ENCODE measurements around the gene ACTC1. TPM values are rescaled to one million over a fixed set of nuclear protein-coding genes. Genes with fewer than 3 reads are reported as not detected.

ACTC1 gene
- total and polyA plus RNA-seq, 2 of the 13 experiments (the other 11 are each of a cell fraction or from before 2014, with no cell fraction given): not detected

GRCh38 chr15:34759347-34759746, 36.0 kb downstream of the ACTC1 start:
- FAIRE-seq: no peak
- CTCF ChIA-PET (ENCODE audit: low intra/inter-chr PET ratio, low total read pairs): no interaction called here
- no TSS peak for BruUV-seq (replicated peaks)
- TF ChIP-seq, protein P1, sequence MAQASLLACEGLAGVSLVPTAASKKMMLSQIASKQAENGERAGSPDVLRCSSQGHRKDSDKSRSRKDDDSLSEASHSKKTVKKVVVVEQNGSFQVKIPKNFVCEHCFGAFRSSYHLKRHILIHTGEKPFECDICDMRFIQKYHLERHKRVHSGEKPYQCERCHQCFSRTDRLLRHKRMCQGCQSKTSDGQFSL (CRISPR knock-in tag; IDR thresholded peaks at IDR 0.05): no peak
- TF ChIP-seq SIX1 (CRISPR knock-in tag; IDR thresholded peaks at IDR 0.05; ENCODE audit: borderline replicate concordance) (no peak), ATF7-NPFF (CRISPR knock-in tag; IDR thresholded peaks at IDR 0.05; ENCODE audit: low read depth) (no peak), ZNF333 (CRISPR knock-in tag; IDR thresholded peaks at IDR 0.05; ENCODE audit: borderline replicate concordance) (no peak), RARA (CRISPR knock-in tag; IDR thresholded peaks at IDR 0.05) (no peak), PTBP1 (IDR thresholded peaks at IDR 0.05; ENCODE audit: low read depth, low read length, poor library complexity, severe bottlenecking) (no peak), NFAT5 (CRISPR knock-in tag; IDR thresholded peaks at IDR 0.05) (no peak), ZMAT5 (CRISPR knock-in tag; IDR thresholded peaks at IDR 0.05; ENCODE audit: borderline replicate concordance, low read depth) (no peak), SRSF4 (IDR thresholded peaks at IDR 0.05; ENCODE audit: low read depth, low read length, poor library complexity, severe bottlenecking) (no peak)
- TF ChIP-seq, protein P2, sequence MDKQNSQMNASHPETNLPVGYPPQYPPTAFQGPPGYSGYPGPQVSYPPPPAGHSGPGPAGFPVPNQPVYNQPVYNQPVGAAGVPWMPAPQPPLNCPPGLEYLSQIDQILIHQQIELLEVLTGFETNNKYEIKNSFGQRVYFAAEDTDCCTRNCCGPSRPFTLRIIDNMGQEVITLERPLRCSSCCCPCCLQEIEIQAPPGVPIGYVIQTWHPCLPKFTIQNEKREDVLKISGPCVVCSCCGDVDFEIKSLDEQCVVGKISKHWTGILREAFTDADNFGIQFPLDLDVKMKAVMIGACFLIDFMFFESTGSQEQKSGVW (CRISPR knock-in tag; IDR thresholded peaks at IDR 0.05; ENCODE audit: borderline replicate concordance): no peak
- TF ChIP-seq, protein P3, sequence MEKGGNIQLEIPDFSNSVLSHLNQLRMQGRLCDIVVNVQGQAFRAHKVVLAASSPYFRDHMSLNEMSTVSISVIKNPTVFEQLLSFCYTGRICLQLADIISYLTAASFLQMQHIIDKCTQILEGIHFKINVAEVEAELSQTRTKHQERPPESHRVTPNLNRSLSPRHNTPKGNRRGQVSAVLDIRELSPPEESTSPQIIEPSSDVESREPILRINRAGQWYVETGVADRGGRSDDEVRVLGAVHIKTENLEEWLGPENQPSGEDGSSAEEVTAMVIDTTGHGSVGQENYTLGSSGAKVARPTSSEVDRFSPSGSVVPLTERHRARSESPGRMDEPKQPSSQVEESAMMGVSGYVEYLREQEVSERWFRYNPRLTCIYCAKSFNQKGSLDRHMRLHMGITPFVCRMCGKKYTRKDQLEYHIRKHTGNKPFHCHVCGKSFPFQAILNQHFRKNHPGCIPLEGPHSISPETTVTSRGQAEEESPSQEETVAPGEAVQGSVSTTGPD (CRISPR knock-in tag; IDR thresholded peaks at IDR 0.05): no peak
- TF ChIP-seq, protein P4, sequence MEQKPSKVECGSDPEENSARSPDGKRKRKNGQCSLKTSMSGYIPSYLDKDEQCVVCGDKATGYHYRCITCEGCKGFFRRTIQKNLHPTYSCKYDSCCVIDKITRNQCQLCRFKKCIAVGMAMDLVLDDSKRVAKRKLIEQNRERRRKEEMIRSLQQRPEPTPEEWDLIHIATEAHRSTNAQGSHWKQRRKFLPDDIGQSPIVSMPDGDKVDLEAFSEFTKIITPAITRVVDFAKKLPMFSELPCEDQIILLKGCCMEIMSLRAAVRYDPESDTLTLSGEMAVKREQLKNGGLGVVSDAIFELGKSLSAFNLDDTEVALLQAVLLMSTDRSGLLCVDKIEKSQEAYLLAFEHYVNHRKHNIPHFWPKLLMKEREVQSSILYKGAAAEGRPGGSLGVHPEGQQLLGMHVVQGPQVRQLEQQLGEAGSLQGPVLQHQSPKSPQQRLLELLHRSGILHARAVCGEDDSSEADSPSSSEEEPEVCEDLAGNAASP (CRISPR knock-in tag; IDR thresholded peaks at IDR 0.05; ENCODE audit: borderline replicate concordance): no peak
- TF ChIP-seq, protein P5, sequence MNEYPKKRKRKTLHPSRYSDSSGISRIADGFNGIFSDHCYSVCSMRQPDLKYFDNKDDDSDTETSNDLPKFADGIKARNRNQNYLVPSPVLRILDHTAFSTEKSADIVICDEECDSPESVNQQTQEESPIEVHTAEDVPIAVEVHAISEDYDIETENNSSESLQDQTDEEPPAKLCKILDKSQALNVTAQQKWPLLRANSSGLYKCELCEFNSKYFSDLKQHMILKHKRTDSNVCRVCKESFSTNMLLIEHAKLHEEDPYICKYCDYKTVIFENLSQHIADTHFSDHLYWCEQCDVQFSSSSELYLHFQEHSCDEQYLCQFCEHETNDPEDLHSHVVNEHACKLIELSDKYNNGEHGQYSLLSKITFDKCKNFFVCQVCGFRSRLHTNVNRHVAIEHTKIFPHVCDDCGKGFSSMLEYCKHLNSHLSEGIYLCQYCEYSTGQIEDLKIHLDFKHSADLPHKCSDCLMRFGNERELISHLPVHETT (CRISPR knock-in tag; conservative IDR thresholded peaks at IDR 0.05): no peak

More at GRCh38 chr15:34759347-34759746, 36.0 kb downstream of the ACTC1 start:
- H3K9me3 ChIP-seq (ENCODE audit: low read length): no peaks in the 10 kb centered on the region
- in situ Hi-C loops (cut with HindIII; ENCODE audit: extremely low pct_ligation_motif_present, low pct_unique_long_range_greater_than_20kb): no loop called here
- ATAC-seq (no peak), DNase-seq (ENCODE audit: low spot score) (no peak)
- no peaks in the 10 kb centered on the region for H3K4me1 ChIP-seq (ENCODE audit: insufficient read depth, low read length)
- intact Hi-C loops (cut with micrococcal nuclease; ENCODE audit: unreplicated experiment): no loop called here
- no peaks in the 10 kb centered on the region for H3K79me2 ChIP-seq (ENCODE audit: insufficient read depth, low read length)
- 0% methylated on average over 3 of the region's 3 CpGs for WGBS (ENCODE audit: low lambda C conversion rate)
- no peak overlapping the region for H3K9ac ChIP-seq (ENCODE audit: insufficient read depth, low read depth, low read length)
- no peak overlapping the region for H3K27ac ChIP-seq (ENCODE audit: extremely low read length, insufficient read depth, low read length)
- peaks cover 1 to 18% of the 10 kb centered on the region in 2 experiments; a peak in 3 of 5 replicates for H3K27me3 ChIP-seq (ENCODE audit: control insufficient read depth in 1 of 2, insufficient read depth in 2 of 2, low read length in 2 of 2)
- POLR2A ChIA-PET: no interaction called here
- no peaks in the 10 kb centered on the region for H3K36me3 ChIP-seq (replicated peaks in 1 of 2; ENCODE audit: control insufficient read depth in 1 of 2, insufficient read depth in 2 of 2, low read length in 2 of 2)
- no peaks in the 10 kb centered on the region for H4K20me1 ChIP-seq (ENCODE audit: insufficient read depth, low read length)
- no peak overlapping the region for H3K4me2 ChIP-seq (ENCODE audit: low read depth, low read length)
- no peak overlapping the region for H2AFZ ChIP-seq (ENCODE audit: low read length)
- no peak overlapping the region for H3K4me3 ChIP-seq (replicated peaks in 1 of 3; ENCODE audit: insufficient read depth in 1 of 3, low read depth in 2 of 3, low read length in 3 of 3)

Measured in HepG2 (cell line).